ENCODE results near the gene SSX4.
"Not testable (repeated sequence)": the region's sequence is repeated elsewhere in the genome, so short reads cannot be mapped to it uniquely, and the experiment has no call there.

- TF ChIP-seq CTCF (IDR thresholded peaks at IDR 0.05; ENCODE audit: low read depth, low read length); POLR2A (IDR thresholded peaks at IDR 0.05; ENCODE audit: extremely low read depth, insufficient read length): not testable (repeated sequence)
Measured at GRCh38 chrX:48427027-48427716, 43.8 kb downstream of the SSX4 start.
